Measurements from ENCODE around the gene NIPBL. TPM values are rescaled to one million over a fixed set of nuclear protein-coding genes. Genes with fewer than 3 reads are reported as not detected.

Gene NIPBL
- total RNA-seq, 1 donor from 2014 or later: 67.3 TPM

DNA sequence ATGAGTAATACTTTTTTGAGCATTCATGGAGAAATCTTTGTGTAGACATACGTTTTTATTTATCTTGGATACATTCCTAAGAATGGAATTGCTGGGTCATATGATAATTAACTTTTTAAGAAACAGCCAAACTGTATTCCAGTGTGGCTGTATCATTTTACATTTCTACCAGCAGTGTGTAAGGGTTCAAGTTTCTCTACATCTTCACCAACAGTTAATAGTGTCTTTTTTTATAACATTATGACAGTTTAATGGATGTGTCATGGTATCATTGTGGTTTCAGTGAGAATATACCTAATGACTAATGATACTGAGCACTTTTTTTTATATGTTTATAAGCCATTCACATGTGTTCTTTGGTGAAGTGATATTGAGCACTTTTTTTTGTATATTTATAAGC, 52.4 kb downstream of the NIPBL start:
- TF ChIP-seq, protein P1, sequence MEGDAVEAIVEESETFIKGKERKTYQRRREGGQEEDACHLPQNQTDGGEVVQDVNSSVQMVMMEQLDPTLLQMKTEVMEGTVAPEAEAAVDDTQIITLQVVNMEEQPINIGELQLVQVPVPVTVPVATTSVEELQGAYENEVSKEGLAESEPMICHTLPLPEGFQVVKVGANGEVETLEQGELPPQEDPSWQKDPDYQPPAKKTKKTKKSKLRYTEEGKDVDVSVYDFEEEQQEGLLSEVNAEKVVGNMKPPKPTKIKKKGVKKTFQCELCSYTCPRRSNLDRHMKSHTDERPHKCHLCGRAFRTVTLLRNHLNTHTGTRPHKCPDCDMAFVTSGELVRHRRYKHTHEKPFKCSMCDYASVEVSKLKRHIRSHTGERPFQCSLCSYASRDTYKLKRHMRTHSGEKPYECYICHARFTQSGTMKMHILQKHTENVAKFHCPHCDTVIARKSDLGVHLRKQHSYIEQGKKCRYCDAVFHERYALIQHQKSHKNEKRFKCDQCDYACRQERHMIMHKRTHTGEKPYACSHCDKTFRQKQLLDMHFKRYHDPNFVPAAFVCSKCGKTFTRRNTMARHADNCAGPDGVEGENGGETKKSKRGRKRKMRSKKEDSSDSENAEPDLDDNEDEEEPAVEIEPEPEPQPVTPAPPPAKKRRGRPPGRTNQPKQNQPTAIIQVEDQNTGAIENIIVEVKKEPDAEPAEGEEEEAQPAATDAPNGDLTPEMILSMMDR (IDR thresholded peaks at IDR 0.05): no peak
- H3K36me3 ChIP-seq: no peaks in the 10 kb centered on the region
- DNase-seq (no peak), ATAC-seq (no peak)
- no peak overlapping the region for H3K4me3 ChIP-seq
- H3K27me3 ChIP-seq (ENCODE audit: low read depth): no peaks in the 10 kb centered on the region
- intact Hi-C loops (cut with DNase I): no loop called here
- H3K9me3 ChIP-seq: no peaks in the 10 kb centered on the region
- no peak overlapping the region for H3K27ac ChIP-seq
- H3K4me1 ChIP-seq: no peaks in the 10 kb centered on the region

DNA sequence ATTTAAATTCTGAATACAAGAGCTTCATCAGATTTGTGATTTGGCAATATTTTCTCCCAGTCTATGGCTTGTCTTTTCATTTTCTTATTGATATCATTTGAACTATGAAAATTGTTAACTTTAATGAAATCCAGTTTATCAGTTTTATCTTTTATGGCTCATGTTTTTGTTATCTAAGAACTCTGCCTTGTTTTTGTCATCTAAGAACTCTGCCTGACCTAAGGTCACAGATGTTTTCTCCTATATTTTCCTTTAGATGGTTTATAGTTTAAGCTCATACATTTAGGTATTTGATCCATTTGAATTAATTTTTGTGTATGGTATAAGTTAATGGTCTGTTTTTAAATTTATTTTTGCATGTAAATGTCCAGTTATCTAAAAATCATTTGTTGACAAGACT, 52.9 kb downstream of the NIPBL start:
- no peak for ATAC-seq
- TF ChIP-seq, protein P1 (IDR thresholded peaks at IDR 0.05): no peak

DNA sequence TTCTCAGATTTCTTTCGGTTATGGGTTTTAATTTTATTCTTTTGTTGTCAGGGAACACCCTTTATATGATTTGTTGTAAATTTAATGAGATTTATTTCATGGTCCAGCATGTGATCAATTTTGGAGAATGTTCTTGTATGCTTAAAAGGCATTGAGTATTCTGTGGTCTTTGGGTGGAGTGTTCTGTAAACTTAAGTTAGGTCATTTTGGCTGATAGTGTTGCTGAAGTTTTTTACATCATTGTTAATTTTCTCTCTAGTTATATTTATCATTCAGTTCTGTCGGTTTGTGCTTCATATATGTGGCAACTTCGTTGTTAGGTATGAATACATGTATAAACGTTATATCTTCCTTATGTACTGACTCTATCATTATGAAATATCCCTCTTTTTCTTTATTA, 55.5 kb downstream of the NIPBL start:
- Histone ChIP-seq H3K4me3 (no peak overlapping the region), H3K27ac (no peak overlapping the region), H3K4me1 (peaks cover 3% of the 10 kb centered on the region), H3K27me3 (ENCODE audit: low read depth) (no peaks in the 10 kb centered on the region), H3K9me3 (no peaks in the 10 kb centered on the region), H3K36me3 (no peaks in the 10 kb centered on the region)
- TF ChIP-seq, protein P1 (IDR thresholded peaks at IDR 0.05): no peak
- intact Hi-C loops (cut with DNase I): no loop called here
- no peak for ATAC-seq
- no peak for DNase-seq

More for the DNA sequence above, 52.9 kb downstream of the NIPBL start:
- Histone ChIP-seq H3K27ac (no peak overlapping the region), H3K4me3 (no peak overlapping the region), H3K27me3 (ENCODE audit: low read depth) (no peaks in the 10 kb centered on the region), H3K36me3 (no peaks in the 10 kb centered on the region), H3K9me3 (no peaks in the 10 kb centered on the region), H3K4me1 (no peaks in the 10 kb centered on the region)
- intact Hi-C loops (cut with DNase I): no loop called here
- no peak for DNase-seq

DNA sequence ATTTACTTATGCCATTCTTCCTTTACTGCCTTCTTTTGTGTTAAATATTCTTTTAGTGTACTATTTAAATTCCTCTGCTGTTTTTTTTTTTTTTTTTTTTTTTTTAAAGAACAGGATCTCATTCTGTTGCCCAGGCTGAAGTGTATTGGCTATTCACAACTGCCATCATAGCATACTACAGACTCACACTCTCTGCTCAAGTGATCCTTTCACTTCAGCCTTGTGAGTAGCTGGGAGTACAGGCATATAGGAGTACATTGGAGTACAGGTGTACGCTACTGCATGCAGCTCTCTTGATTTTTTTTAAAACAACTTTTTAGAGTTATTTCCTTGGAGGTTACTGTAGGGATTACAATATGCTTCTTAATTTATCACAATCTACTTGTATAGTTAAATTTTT, 56.1 kb downstream of the NIPBL start:
- no peak for DNase-seq
- TF ChIP-seq, protein P1 (IDR thresholded peaks at IDR 0.05): no peak
- peak in 1 of 2 donors; percentile 64 for ATAC-seq
- H3K27me3 ChIP-seq (ENCODE audit: low read depth): no peaks in the 10 kb centered on the region
- peaks cover 9% of the 10 kb centered on the region for H3K4me1 ChIP-seq
- intact Hi-C loops (cut with DNase I): no loop called here
- H3K9me3 ChIP-seq: no peaks in the 10 kb centered on the region
- no peaks in the 10 kb centered on the region for H3K36me3 ChIP-seq
- no peak overlapping the region for H3K4me3 ChIP-seq
- H3K27ac ChIP-seq: no peak overlapping the region

DNA sequence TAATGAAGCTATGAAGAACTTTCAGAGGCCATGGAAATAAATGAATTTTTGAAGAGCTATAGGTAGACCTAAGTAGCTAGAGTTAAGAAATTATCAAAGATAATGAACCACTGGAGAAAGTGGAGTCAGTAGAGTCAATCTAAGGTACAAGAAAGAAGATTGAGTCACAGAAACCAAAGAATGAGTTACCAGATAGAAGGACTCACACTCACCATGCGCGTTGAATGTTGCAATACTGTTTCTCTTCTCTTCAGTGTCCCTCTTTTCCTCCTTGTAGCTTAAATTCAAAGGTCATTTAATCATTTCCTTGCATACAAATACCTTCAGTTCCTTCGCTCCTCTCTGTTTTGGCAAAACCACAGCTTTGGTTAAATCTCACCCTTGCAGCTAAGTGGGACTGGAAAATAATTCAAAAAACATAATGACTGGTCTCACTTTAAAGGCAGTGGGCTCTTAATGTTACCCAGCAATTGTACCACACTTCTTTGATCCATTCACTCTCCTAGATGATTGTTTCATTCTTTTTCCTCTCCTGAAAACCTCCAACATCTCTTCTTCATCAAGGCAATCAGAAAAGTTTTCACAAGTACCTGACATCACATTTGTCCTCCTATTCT, 58.3 kb downstream of the NIPBL start:
- H3K4me3 ChIP-seq: no peak overlapping the region
- H3K4me1 ChIP-seq: peaks cover 11% of the 10 kb centered on the region
- H3K36me3 ChIP-seq: no peaks in the 10 kb centered on the region
- DNase-seq (no peak), ATAC-seq (no peak)
- H3K27ac ChIP-seq: no peak overlapping the region
- H3K9me3 ChIP-seq: no peaks in the 10 kb centered on the region
- intact Hi-C loops (cut with DNase I): no loop called here
- TF ChIP-seq, protein P1 (IDR thresholded peaks at IDR 0.05): no peak
- H3K27me3 ChIP-seq (ENCODE audit: low read depth): no peaks in the 10 kb centered on the region

Data from lower lobe of right lung (tissue), 2 donors.